ENCODE data around the gene DLG2. TPM values are rescaled to one million over a fixed set of nuclear protein-coding genes. Genes with fewer than 3 reads are reported as not detected.

DLG2 gene
- total and polyA plus RNA-seq, 2 of the 8 experiments (the other 6 are each of a cell fraction or from before 2014, with no cell fraction given) = 1.7 to 14.3 TPM

- TF ChIP-seq CTCF (IDR thresholded peaks at IDR 0.05; ENCODE audit: control extremely low read depth in 1 of 3, insufficient read depth in 1 of 3, low read depth in 1 of 3, low read length in 3 of 3) = no peak
Measured at GRCh38 chr11:83827520-83827919, 1799.6 kb downstream of the DLG2 start (continued).
